Immature natural killer cell (primary cell): ENCODE data around the gene AKAP8L. TPM values are rescaled to one million over a fixed set of nuclear protein-coding genes. Genes with fewer than 3 reads are reported as not detected.

Source experiments
- DNase-seq, 3 donors: peaks; one replicate each; pipeline ENCODE4 v3.0.0; 2022; ENCODE audit warnings: mixed read lengths in 1 of 3
- H3K27ac Mint-ChIP-seq, 6 donors: one replicate each; pipeline ENCODE4 v1.8.0; 2020; ENCODE audit warnings: mixed read lengths in 6 of 6, mild to moderate bottlenecking in 5 of 6, inconsistent platforms in 4 of 6, moderate library complexity in 3 of 6
- H3K27me3 Mint-ChIP-seq, 3 donors: one replicate each; pipeline ENCODE4 v1.8.0; 2020 to 2021; ENCODE audit warnings: low read depth in 3 of 3, mild to moderate bottlenecking in 3 of 3, mixed read lengths in 3 of 3, moderate library complexity in 3 of 3, inconsistent platforms in 1 of 3
- H3K36me3 Mint-ChIP-seq, 3 donors: one replicate each; pipeline ENCODE4 v1.8.0; 2020; ENCODE audit warnings: mixed read lengths in 3 of 3, inconsistent platforms in 2 of 3, mild to moderate bottlenecking in 2 of 3
- H3K4me1 Mint-ChIP-seq, 2 donors: one replicate each; pipeline ENCODE4 v1.8.0; 2020; ENCODE audit warnings: inconsistent platforms in 2 of 2, mild to moderate bottlenecking in 2 of 2, mixed read lengths in 2 of 2, moderate library complexity in 1 of 2
- H3K4me3 Mint-ChIP-seq, 5 donors: one replicate each; pipeline ENCODE4 v1.8.0; 2020; ENCODE audit warnings: mild to moderate bottlenecking in 5 of 5, mixed read lengths in 5 of 5, inconsistent platforms in 3 of 5, moderate library complexity in 3 of 5
- H3K9me3 Mint-ChIP-seq, 6 donors: one replicate each; pipeline ENCODE4 v1.8.0; 2020; ENCODE audit warnings: mild to moderate bottlenecking in 6 of 6, mixed read lengths in 6 of 6, inconsistent platforms in 4 of 6, moderate library complexity in 3 of 6
- polyA plus RNA-seq, 3 donors: library from polyadenylated mRNA; unstranded; fragments of 300-500 nt; fragmentation: Illumina TruSeq; gene quantifications; one replicate each; pipeline ENCODE4 v1.2.3, GENCODE V29; 2021

AKAP8L gene
- polyA plus RNA-seq, 3 donors from 2014 or later: 28.4 to 58.5 (median 29.6) TPM

DNA sequence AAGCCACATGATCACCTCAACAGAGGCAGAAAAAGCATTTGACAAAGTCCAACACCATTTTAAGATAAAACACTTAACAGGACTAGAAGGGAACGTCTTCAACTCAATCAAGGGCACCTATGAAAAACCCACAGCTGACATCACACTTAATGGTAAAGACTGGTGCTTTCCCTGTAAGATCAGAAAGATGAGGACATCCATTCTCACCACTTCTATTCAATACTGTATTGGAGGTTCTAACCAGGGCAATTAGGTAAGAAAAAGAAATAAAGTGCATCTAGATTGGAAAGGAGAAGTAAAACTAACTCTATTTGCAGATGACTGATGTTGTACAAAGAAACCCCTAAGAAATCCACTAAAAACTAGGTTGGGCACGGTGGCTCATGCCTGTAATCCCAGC is 28.0 kb downstream of the AKAP8L start:
- no peaks in the 10 kb centered on the region for H3K27me3 Mint-ChIP-seq
- H3K36me3 Mint-ChIP-seq: peaks cover 5 to 19% (median 11%) of the 10 kb centered on the region in 3 donors
- H3K4me3 Mint-ChIP-seq: no peak overlapping the region
- no peak for DNase-seq
- H3K9me3 Mint-ChIP-seq: no peaks in the 10 kb centered on the region
- peak overlapping the region in 2 of 6 donors; percentile 2 to 25 for H3K27ac Mint-ChIP-seq
- peaks cover 0 to 2% of the 10 kb centered on the region in 2 donors for H3K4me1 Mint-ChIP-seq

- Mint-ChIP-seq H3K9me3 (no peaks in the 10 kb centered on the region), H3K36me3 (peaks cover 0 to 3% (median 0%) of the 10 kb centered on the region in 3 donors), H3K27me3 (peaks cover 10 to 13% (median 11%) of the 10 kb centered on the region in 3 donors), H3K4me1 (peaks cover 23 to 33% of the 10 kb centered on the region in 2 donors), H3K27ac (peak overlapping the region in 4 of 6 donors; percentile 32 to 77 (median 74)), H3K4me3 (peak overlapping the region; percentile 44 to 84 (median 78))
- DNase-seq: no peak
These were observed 36.9 kb downstream of the AKAP8L start for GRCh38 chr19:15381864-15382263.

- H3K4me3 Mint-ChIP-seq: peak overlapping the region; percentile 44 to 84 (median 78)
- no peak for DNase-seq
- H3K27me3 Mint-ChIP-seq: peaks cover 10 to 13% (median 11%) of the 10 kb centered on the region in 3 donors
- H3K9me3 Mint-ChIP-seq: no peaks in the 10 kb centered on the region
- peaks cover 0 to 3% (median 0%) of the 10 kb centered on the region in 3 donors for H3K36me3 Mint-ChIP-seq
- peaks cover 26 to 38% of the 10 kb centered on the region in 2 donors for H3K4me1 Mint-ChIP-seq
- peak overlapping the region in 4 of 6 donors; percentile 32 to 77 (median 74) for H3K27ac Mint-ChIP-seq
These were observed 37.4 kb downstream of the AKAP8L start for GRCh38 chr19:15381429-15381828.

DNA sequence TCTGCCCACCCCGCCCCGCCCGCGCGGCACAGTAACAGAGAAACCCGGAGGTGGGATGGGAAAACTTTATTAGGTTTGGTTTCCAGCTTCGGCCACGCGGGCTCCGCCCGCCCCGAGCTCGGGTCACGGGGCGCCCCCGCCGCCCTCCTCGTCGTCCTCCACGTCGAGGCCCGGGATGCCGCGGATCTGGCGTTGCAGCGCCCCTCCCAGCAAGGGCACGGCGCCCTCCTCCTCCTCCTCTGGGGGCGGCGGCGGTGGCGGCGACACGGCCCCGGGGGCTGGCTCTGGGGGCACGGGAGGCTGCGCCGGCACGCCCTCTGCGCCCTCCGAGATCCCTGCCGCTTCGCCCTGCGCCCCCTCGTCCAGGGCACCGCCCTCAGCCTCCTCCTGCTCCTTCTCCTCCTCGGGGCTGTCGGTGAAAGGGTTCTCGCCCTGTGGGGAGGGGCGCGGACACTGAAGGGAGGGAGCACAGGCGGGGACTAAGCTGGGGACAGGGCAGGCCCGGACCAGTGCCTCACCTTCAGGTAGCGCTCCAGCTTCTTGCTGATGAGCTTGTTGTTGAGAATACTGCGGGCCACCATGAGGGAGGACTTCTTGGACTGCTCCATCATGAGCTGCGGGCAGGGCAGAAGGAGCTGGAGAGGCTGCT is 38.7 kb downstream of the AKAP8L start:
- Mint-ChIP-seq H3K4me1 (peaks cover 28 to 43% of the 10 kb centered on the region in 2 donors), H3K9me3 (no peaks in the 10 kb centered on the region), H3K36me3 (peaks cover 0 to 3% (median 0%) of the 10 kb centered on the region in 3 donors), H3K4me3 (peak overlapping the region; percentile 94 to 100 (median 100)), H3K27me3 (peaks cover 10 to 13% (median 11%) of the 10 kb centered on the region in 3 donors), H3K27ac (peak overlapping the region; percentile 76 to 100 (median 98))
- no peak for DNase-seq

DNA sequence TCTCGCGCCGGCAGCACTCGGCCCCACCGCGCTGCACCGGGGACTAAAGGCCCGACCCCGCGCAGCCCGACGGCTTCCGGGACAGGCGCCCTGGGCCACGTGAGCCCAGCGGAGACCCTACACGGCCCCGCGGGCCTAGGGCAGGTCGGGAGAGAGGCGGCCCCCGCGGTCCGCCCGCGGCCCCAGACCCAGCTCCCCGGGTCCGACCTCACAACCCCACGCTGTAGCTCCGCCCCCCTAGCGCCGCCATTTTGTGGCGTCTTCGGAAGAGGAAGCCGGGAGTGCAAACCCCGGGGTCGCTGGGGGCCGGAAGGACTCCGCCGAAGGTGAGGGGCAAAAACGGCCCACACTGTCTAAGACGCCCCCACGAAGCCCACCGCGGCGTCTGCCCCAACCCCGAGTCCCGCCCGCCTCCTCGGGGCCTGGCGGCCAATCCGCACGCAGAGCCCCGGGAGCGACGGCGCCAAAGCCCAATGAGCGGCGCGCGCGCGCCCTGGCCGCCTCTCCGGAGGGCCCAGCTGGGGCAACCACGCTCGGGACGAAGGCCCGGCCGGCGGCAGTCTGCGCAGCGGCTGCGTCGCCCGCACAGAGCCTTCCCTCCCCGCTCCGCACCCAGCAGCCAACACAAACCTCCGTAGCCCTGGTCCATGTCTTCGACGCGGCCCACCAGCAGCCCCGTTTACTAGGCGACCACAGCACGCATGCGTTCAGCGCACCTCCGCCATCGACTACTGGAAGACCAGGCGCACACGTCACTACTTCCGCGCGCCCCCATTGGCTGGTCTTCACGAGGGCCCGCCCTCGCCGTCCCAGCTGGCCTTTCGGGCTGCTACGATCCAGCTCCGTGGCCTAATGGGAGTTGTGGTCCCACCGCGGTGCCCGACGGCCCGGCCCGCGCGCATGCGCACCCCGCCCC is 39.4 kb downstream of the AKAP8L start, which contains the start of gene AKAP8:
Gene AKAP8, minus strand, starts transcription at position 705 of the 916 bp plus-strand sequence. Its CDS starts 56 bp downstream, at position 649.
- Mint-ChIP-seq H3K9me3 (no peaks in the 10 kb centered on the region), H3K4me3 (peak within 1 kb of the TSS; percentile 94 to 100 (median 100)), H3K27me3 (peaks cover 10 to 13% (median 11%) of the 10 kb centered on the region in 3 donors), H3K4me1 (peaks cover 31 to 45% of the 10 kb centered on the region in 2 donors), H3K36me3 (peaks cover 0 to 3% (median 0%) of the 10 kb centered on the region in 3 donors), H3K27ac (peak within 1 kb of the TSS; percentile 96 to 100 (median 100))
- DNase-seq: peak; percentile 98 to 99 (median 99)

DNA sequence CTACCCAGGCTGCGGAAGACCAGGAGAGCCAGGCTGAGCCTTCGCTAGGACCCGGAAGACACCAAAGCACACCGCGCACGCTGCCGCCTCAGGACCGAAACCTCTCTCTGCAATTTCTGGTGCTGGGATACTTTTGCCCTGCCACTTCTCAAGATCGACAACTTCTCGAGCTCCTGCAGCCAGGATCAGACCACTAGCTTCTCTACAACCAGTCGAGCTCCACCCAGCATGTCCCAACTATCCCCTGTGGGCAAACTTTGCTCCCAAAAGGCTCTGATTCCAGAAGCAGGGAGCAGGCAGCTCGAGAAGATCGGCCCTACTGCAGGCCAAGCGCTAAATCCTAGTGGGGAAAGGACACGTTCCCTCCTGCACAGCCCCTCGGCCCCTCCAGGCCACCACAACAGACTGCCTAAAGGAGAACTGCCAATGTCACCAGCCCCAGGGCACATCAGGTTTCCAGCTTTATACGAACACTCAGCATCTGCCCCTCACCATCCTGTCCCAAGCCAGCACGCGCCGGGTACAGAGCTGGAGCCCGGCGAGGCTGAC is 40.2 kb downstream of the AKAP8L start:
- no peaks in the 10 kb centered on the region for H3K9me3 Mint-ChIP-seq

GRCh38 chr19:15374796-15375440 is 43.9 kb downstream of the AKAP8L start:
- H3K9me3 Mint-ChIP-seq: no peaks in the 10 kb centered on the region
- H3K27me3 Mint-ChIP-seq: peaks cover 6 to 12% (median 11%) of the 10 kb centered on the region in 3 donors
- H3K36me3 Mint-ChIP-seq: peaks cover 3 to 21% (median 4%) of the 10 kb centered on the region in 3 donors
- no peak for DNase-seq
- H3K27ac Mint-ChIP-seq: no peak overlapping the region
- peaks cover 28 to 30% of the 10 kb centered on the region in 2 donors for H3K4me1 Mint-ChIP-seq
- H3K4me3 Mint-ChIP-seq: peak overlapping the region in 1 of 5 donors; percentile 18

More for the DNA sequence above, 40.2 kb downstream of the AKAP8L start:
- H3K27ac Mint-ChIP-seq: peak overlapping the region; percentile 90 to 97 (median 96)
- peak; percentile 47 to 54 (median 54) for DNase-seq
- H3K4me3 Mint-ChIP-seq: peak overlapping the region; percentile 94 to 100 (median 100)
- peaks cover 35 to 45% of the 10 kb centered on the region in 2 donors for H3K4me1 Mint-ChIP-seq
- peaks cover 10 to 13% (median 11%) of the 10 kb centered on the region in 3 donors for H3K27me3 Mint-ChIP-seq
- H3K36me3 Mint-ChIP-seq: peaks cover 0 to 3% (median 0%) of the 10 kb centered on the region in 3 donors

DNA sequence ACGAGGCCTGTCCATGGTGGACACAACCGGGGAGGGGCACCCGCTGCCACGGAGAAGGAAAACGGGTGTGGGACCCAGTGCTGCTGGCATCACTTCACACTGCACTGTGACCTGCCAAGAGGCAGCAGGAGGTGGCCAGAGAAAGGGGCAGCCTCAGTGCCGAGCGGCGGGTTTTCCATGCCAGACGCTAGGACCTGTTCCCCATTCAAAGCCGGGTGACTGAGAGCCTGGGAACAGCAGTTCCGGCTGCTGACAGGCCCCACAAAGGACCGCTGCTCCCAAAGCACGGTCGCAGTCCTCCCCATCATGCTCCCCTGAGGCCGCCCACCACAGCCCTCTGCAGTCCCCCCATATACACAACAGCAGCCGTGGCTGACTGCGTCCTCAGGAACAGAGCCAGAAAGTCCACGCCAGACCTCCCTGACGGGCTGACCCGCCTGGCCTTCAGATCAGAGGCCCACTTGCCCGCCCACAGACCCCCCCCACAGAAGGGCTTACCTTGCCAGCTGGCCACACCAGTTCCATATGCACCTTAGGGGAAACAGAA is 44.6 kb downstream of the AKAP8L start:
- Mint-ChIP-seq H3K9me3 (no peaks in the 10 kb centered on the region), H3K4me1 (peaks cover 28 to 30% of the 10 kb centered on the region in 2 donors), H3K27me3 (peaks cover 3 to 12% (median 9%) of the 10 kb centered on the region in 3 donors), H3K4me3 (no peak overlapping the region), H3K36me3 (peaks cover 0 to 21% (median 4%) of the 10 kb centered on the region in 3 donors), H3K27ac (no peak overlapping the region)
- DNase-seq: no peak

DNA sequence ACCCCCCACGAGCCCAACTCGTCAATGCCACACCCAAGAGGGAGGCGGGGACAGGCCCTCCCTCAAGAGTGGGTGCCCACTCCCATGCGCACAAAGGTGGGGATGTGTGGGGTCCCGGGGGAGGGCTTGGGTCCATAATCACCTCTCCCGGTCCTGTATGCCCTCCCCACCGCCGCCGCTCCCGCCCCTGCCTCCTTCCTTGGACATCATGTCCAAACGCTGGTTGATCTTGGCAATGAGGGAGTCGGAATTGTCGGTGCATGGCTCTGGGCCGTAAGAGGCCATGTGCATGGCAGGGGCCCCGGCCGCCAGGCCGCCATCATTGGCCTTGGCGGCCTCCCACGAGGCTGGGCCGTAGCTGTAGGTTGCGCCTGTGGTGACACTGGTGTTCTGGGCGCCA is 45.1 kb downstream of the AKAP8L start:
- H3K9me3 Mint-ChIP-seq: no peaks in the 10 kb centered on the region
- H3K4me3 Mint-ChIP-seq: no peak overlapping the region
- peaks cover 28 to 30% of the 10 kb centered on the region in 2 donors for H3K4me1 Mint-ChIP-seq
- no peak for DNase-seq
- H3K27me3 Mint-ChIP-seq: peaks cover 1 to 15% (median 8%) of the 10 kb centered on the region in 3 donors
- peak overlapping the region in 1 of 6 donors; percentile 37 for H3K27ac Mint-ChIP-seq
- peaks cover 0 to 21% (median 4%) of the 10 kb centered on the region in 3 donors for H3K36me3 Mint-ChIP-seq

DNA sequence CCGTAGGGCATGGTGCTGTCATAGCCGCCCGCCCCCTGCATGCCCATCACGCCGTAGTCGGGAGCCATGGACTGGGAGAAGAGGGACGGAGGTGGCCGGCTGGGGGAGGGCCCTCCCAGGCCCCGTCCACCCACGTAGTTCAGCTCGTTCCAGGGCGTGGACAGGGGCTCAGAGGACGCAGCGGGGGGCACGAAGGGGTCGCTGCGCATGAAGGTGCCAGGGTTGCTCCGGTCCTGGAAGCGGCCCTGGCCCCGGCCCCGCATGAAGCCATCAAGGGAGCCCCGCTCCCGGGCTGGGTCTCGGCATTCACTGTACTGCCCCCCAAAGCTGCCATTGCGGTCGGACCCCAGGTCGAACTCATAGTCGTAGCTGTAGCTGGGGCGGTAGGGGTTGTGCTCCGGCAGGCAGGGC is 45.9 kb downstream of the AKAP8L start:
- Mint-ChIP-seq H3K36me3 (peaks cover 0 to 21% (median 4%) of the 10 kb centered on the region in 3 donors), H3K27me3 (peaks cover 1 to 17% (median 4%) of the 10 kb centered on the region in 3 donors), H3K27ac (peak overlapping the region in 1 of 6 donors; percentile 37), H3K4me1 (peaks cover 21 to 24% of the 10 kb centered on the region in 2 donors), H3K4me3 (no peak overlapping the region), H3K9me3 (no peaks in the 10 kb centered on the region)
- no peak for DNase-seq

GRCh38 chr19:15372470-15372869 is 46.3 kb downstream of the AKAP8L start:
- Mint-ChIP-seq H3K27me3 (peaks cover 1 to 17% (median 4%) of the 10 kb centered on the region in 3 donors), H3K36me3 (peaks cover 0 to 21% (median 4%) of the 10 kb centered on the region in 3 donors), H3K27ac (peak overlapping the region in 3 of 6 donors; percentile 46 to 65 (median 53)), H3K9me3 (no peaks in the 10 kb centered on the region), H3K4me3 (no peak overlapping the region), H3K4me1 (peaks cover 17 to 19% of the 10 kb centered on the region in 2 donors)
- no peak for DNase-seq

DNA sequence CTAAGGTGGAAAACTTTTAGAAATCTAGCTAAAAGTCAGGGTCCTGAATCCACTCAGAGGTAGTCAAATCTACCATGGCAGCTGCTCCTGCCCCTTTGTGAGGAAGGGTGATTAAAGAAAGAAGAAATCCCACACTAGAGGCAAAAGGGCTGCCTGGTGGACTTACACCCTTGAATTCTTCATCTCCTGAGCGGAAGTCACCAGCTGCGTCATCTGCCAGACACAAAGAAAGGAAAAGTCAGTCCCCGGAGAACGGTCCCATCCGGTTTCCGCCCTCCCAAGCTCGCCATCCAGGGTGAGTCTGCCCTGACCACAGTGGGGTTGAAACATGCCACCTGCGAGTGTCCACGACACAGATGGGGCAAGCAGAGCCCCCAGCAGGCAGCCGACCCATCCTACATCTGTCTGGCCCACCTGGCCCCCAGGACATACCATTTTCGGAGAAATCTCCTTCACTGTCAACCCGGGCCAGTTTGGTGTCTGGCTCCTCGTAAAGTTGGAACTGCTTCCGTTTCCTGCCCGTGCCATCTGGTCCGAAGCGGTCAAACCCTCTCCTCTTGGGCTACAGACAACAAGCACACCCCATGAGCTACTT is 46.9 kb downstream of the AKAP8L start:
- Mint-ChIP-seq H3K27ac (peak overlapping the region in 1 of 6 donors; percentile 46), H3K4me3 (no peak overlapping the region), H3K27me3 (peaks cover 1 to 17% (median 7%) of the 10 kb centered on the region in 3 donors), H3K36me3 (peaks cover 0 to 21% (median 4%) of the 10 kb centered on the region in 3 donors), H3K4me1 (peaks cover 12 to 15% of the 10 kb centered on the region in 2 donors), H3K9me3 (no peaks in the 10 kb centered on the region)
- no peak for DNase-seq
